Astrocyte of the cerebellum (primary cell): ENCODE data around the gene ZNF219.

Source experiments
- DNase-seq: peaks from one replicate; pipeline ENCODE4 v3.0.0-alpha.2; 2011; ENCODE audit warnings: low read depth
- H3K4me3 ChIP-seq: 2 replicates; pipeline ENCODE4 v1.5.1; 2011; ENCODE audit warnings: mild to moderate bottlenecking, low read depth, low read length, moderate library complexity
- in situ Hi-C: cut with HindIII; loops from 2 replicates; pipeline ENCODE4 v1.10.0; 2017; ENCODE audit warnings: low sequenced_read_pairs
- TF ChIP-seq, protein P1 (sequence below): IDR thresholded peaks from 2 replicates; pipeline ENCODE4 v1.5.1; 2012; ENCODE audit warnings: low read length, low read depth, moderate library complexity, mild to moderate bottlenecking; ENCODE audit errors: missing control alignments

The ZNF219 gene

DNA sequence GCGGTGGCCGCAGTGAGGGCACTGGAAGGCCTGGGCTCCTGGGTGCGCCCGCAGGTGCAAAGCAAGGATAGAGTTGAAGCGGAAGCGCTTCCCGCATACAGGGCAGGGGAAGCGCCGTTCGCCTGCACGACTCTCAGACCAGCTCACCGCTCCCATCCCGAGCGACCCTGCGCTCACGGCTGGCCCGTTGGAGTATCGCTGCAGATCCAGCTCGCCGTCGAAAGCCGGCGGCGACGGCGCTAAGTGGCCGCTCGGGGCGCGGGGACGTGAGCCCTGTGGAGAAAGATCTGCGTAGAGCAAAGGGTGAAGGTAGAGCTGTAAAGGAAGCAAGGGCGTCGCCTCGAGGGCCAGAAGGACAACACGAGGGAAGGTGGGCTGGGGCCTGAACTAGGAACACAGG, 5.4 kb downstream of the ZNF219 start:
- in situ Hi-C loops: no loop called here

DNA sequence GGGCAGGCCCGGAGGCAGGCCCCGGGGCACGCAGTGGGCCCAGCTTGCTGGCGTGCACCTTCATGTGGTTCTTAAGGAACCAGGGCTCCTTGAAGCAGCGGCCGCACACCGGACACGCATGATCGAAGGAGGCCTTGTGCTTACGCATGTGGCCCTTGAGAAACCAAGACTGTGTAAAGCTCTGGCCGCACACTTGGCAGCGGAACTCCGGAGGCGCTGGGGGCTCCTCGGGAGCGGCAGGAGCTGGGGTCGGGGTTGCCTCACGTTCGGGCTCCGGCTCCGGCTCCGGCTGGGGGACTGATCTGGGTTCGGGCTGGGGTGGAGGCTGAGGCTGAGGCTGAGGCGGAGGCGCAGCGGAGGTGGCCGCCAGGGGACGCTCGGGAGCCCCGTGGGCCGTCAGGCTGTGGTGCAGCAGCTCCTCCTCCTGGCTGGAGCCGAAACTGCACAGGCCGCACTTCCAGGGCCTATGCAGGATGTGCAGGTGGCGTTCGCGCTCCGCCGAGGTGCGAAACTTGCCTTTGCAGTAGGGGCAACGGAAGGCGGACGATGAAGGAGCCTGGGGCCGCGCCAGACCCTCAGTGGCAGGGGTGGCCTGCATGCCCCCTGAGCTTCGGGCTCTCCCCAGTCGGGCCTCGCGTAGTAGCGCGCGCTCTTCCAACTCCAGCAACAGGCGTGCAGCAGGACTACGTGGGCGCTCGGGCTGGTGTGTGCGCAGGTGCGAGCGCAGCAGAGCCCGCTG, 6.0 kb downstream of the ZNF219 start:
- DNase-seq: peak; percentile 49
- no peak overlapping the region for H3K4me3 ChIP-seq
- TF ChIP-seq, protein P1, sequence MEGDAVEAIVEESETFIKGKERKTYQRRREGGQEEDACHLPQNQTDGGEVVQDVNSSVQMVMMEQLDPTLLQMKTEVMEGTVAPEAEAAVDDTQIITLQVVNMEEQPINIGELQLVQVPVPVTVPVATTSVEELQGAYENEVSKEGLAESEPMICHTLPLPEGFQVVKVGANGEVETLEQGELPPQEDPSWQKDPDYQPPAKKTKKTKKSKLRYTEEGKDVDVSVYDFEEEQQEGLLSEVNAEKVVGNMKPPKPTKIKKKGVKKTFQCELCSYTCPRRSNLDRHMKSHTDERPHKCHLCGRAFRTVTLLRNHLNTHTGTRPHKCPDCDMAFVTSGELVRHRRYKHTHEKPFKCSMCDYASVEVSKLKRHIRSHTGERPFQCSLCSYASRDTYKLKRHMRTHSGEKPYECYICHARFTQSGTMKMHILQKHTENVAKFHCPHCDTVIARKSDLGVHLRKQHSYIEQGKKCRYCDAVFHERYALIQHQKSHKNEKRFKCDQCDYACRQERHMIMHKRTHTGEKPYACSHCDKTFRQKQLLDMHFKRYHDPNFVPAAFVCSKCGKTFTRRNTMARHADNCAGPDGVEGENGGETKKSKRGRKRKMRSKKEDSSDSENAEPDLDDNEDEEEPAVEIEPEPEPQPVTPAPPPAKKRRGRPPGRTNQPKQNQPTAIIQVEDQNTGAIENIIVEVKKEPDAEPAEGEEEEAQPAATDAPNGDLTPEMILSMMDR: peak; percentile 100
- in situ Hi-C loops: no loop called here

More for the DNA sequence above, 5.4 kb downstream of the ZNF219 start:
- no peak overlapping the region for H3K4me3 ChIP-seq
- DNase-seq: no peak
- TF ChIP-seq, protein P1: no peak

DNA sequence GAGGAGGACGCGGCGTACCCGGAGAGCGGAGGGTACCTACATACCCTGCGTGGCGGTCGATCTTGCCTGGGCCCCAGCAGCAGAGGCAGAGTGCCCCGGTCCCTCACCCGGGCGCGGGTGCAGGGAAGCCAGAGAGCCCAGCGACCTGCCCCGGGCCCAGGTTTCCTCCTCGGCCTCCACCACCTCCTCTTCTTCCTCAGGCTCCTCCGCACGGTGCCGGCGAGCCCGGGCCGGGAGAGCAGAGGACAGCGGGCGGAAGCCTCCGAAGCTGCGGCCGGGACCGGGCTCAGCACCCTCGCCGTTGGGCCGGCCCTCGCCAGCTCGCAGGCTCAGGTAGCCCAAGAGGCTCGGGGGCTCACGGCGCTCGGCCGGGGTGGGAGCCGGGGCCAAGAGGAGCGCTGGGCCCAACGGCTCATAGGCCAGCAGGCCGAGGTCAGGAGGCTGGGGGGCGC, 6.6 kb downstream of the ZNF219 start:
- TF ChIP-seq, protein P1: no peak
- in situ Hi-C loops: no loop called here

DNA sequence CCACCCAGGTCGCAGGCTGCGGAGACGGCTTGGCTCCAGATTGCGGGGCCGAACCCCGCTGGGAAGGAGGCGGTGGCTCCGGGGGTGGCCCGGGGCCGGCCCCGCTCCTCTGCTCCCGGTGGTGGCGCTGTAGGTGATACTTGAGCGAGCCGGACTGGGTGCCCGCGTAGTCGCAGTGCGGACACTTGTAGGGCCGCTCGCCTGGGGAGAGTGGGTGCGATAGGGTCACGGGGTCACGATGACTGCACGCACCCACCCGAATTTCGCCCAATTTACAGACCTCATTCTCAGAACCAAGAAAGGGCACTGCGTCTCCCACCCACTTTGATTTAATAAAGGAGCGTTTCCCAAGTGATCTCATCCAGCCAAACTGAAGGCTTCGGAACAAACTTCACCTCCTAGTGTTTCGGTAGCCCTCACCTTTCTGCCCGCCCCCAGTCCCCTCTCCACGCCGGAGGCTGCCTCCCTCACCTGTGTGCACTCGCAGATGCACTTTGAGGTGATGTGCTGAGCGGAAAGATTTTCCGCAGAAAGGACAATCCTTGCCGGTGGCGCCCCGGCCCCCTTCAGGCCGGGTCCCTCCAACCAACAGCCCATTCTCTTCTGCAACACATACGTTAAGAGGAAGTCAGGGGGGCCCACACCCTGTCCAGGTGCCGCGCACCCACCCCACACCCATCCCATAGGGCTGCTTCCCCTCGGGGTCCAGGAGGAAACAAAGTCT, 7.4 kb downstream of the ZNF219 start:
- in situ Hi-C loops: no loop called here
- H3K4me3 ChIP-seq: no peak overlapping the region
- TF ChIP-seq, protein P1: no peak
- no peak for DNase-seq

More for the DNA sequence above, 6.6 kb downstream of the ZNF219 start:
- DNase-seq: no peak
- H3K4me3 ChIP-seq: no peak overlapping the region

DNA sequence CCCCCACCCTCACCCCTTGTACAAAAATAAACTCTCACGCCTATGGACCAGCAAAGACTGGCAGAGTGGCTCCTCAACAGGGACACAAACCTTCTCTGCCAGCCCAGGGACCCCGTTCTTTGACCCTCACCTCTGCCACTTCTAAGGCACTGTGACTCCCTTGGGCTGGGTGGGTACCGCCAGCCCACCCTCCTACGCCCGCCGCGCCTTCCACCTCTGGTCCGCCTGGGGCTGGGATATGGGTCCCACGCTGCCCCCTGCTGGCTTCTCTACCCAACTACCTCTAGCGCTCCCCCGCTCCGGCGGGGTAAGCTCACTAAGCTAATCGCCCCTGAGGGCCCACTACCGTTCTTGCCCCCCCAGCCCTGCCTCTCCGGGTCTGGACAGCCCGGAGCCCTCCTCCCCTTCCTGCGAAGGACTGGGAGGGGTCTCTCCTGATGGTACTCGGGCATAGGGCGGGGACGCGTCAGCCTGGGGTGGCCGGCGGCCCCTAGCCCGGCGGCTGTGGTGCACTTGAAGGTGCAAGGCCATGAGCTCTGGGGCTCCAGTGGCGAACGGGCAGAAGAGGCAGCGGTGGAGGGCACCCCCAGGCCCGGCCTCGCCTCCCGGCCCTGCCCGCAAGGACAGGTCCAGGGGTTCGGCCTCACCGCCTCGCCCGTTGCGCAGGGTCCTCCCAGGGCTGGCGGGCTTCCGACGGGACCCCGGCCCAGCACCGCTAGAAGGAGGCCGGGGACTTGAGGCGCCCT, 8.1 kb downstream of the ZNF219 start:
- no peak for DNase-seq
- in situ Hi-C loops: no loop called here
- H3K4me3 ChIP-seq: no peak overlapping the region
- TF ChIP-seq, protein P1: peak; percentile 49

DNA sequence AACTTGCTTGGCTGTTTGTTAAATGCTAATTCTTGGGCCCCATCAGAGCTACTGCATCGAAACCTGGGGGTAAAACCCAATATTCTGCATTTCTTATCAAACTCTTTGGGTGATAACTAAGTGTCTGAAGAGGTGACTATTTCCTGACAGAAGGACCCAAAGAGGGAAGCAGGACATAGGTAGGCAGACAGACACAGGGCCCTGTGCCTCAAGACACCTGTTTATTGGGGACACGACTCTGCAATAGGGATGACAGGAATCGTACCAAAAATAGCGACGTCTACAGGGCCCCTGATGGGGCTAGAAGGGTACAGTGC, 8.6 kb downstream of the ZNF219 start:
- TF ChIP-seq, protein P1: no peak
- no peak overlapping the region for H3K4me3 ChIP-seq
- in situ Hi-C loops: no loop called here
- DNase-seq: no peak
